CD8-positive, alpha-beta memory T cell (primary cell): Measurements from ENCODE around the gene L1CAM. TPM values are rescaled to one million over a fixed set of nuclear protein-coding genes. Genes with fewer than 3 reads are reported as not detected.

Experiments
- CTCF ChIA-PET: fragments of 350-600 bp; sonication (Branson Sonifier 250); formaldehyde crosslinking; loops from one replicate; lab custom pipeline; 2021; ENCODE audit warnings: antibody characterized with exemption; lab: Charles Lee
- POLR2A ChIA-PET: fragments of 350-600 bp; sonication (Branson Sonifier 250); formaldehyde crosslinking; loops from one replicate; lab custom pipeline; 2021; ENCODE audit warnings: antibody characterized with exemption; lab: Charles Lee
- DNase-seq, 5 donors: peaks; one replicate each; pipeline versions ENCODE4 v3.0.0 to v3.0.0-alpha.2; 2020 to 2022; ENCODE audit warnings: mixed read lengths in 1 of 5
- H3K27ac ChIP-seq: one replicate; pipeline ENCODE4 v1.7.0; 2013; ENCODE audit warnings: low read depth, mild to moderate bottlenecking, low read length, moderate library complexity
- H3K27me3 ChIP-seq: 2 replicates; pipeline ENCODE4 v1.7.0; 2013; ENCODE audit warnings: low read length, mild to moderate bottlenecking; ENCODE audit not compliant: insufficient read depth, poor library complexity, severe bottlenecking
- H3K36me3 ChIP-seq: 2 replicates; pipeline ENCODE4 v1.7.0; 2013; ENCODE audit warnings: mild to moderate bottlenecking, low read length, moderate library complexity; ENCODE audit not compliant: insufficient read depth
- H3K4me1 ChIP-seq: 2 replicates; pipeline ENCODE4 v1.7.0; 2013; ENCODE audit warnings: mild to moderate bottlenecking, low read length, moderate library complexity; ENCODE audit not compliant: insufficient read depth
- H3K4me3 ChIP-seq: 2 replicates; pipeline ENCODE4 v1.7.0; 2013; ENCODE audit warnings: mild to moderate bottlenecking, low read length
- H3K9me3 ChIP-seq: 2 replicates; pipeline ENCODE4 v1.7.0; 2013; ENCODE audit warnings: mild to moderate bottlenecking, low read length
- H3K27ac Mint-ChIP-seq, 8 donors: one replicate each; pipeline ENCODE4 v1.8.0; 2020 to 2021; ENCODE audit warnings: mixed read lengths in 8 of 8, mild to moderate bottlenecking in 6 of 8, inconsistent platforms in 3 of 8, moderate library complexity in 3 of 8
- H3K27me3 Mint-ChIP-seq, 2 donors: one replicate each; pipeline ENCODE4 v1.8.0; 2020 to 2021; ENCODE audit warnings: mixed read lengths in 2 of 2, mild to moderate bottlenecking in 1 of 2, moderate library complexity in 1 of 2
- H3K36me3 Mint-ChIP-seq, 3 donors: one replicate each; pipeline ENCODE4 v1.8.0; 2020 to 2021; ENCODE audit warnings: mixed read lengths in 3 of 3, inconsistent platforms in 1 of 3, mild to moderate bottlenecking in 1 of 3
- H3K4me1 Mint-ChIP-seq, 3 donors: one replicate each; pipeline ENCODE4 v1.8.0; 2020 to 2021; ENCODE audit warnings: mixed read lengths in 3 of 3, inconsistent platforms in 1 of 3, mild to moderate bottlenecking in 1 of 3
- H3K4me3 Mint-ChIP-seq, 7 donors: one replicate each; pipeline ENCODE4 v1.8.0; 2020 to 2021; ENCODE audit warnings: mixed read lengths in 7 of 7, mild to moderate bottlenecking in 6 of 7, moderate library complexity in 4 of 7, inconsistent platforms in 2 of 7
- H3K9me3 Mint-ChIP-seq, 5 donors: one replicate each; pipeline ENCODE4 v1.8.0; 2020 to 2022; ENCODE audit warnings: mixed read lengths in 5 of 5, mild to moderate bottlenecking in 3 of 5, moderate library complexity in 2 of 5, inconsistent platforms in 1 of 5
- polyA plus RNA-seq: library from polyadenylated mRNA; unstranded; fragments of 300-500 nt; fragmentation: Illumina TruSeq; gene quantifications from one replicate; pipeline ENCODE4 v1.2.3, GENCODE V29; 2021
- total RNA-seq, 2 experiments: library from RNA; stranded (reverse); gene quantifications; one replicate each; pipeline ENCODE4 v1.2.3, GENCODE V29; 2021

L1CAM gene
- total and polyA plus RNA-seq, 3 experiments from 2014 or later: 0.38 to 0.79 (median 0.62) TPM

GRCh38 chrX:153906126-153906917 lies 20.3 kb upstream of the L1CAM start:
- POLR2A ChIA-PET: interaction anchor here (0.8 to 2.9 kb wide), 6 partner anchors 16 to 112 kb away, joined by 3 to 21 read pairs (median 8); partner anchors contain the start of genes ARHGAP4, IDH3G, NAA10 and SSR4
- peak; percentile 24 to 66 (median 32) for DNase-seq
- H3K36me3 Mint-ChIP-seq: peaks cover 0 to 21% (median 0%) of the 10 kb centered on the region in 3 donors

DNA sequence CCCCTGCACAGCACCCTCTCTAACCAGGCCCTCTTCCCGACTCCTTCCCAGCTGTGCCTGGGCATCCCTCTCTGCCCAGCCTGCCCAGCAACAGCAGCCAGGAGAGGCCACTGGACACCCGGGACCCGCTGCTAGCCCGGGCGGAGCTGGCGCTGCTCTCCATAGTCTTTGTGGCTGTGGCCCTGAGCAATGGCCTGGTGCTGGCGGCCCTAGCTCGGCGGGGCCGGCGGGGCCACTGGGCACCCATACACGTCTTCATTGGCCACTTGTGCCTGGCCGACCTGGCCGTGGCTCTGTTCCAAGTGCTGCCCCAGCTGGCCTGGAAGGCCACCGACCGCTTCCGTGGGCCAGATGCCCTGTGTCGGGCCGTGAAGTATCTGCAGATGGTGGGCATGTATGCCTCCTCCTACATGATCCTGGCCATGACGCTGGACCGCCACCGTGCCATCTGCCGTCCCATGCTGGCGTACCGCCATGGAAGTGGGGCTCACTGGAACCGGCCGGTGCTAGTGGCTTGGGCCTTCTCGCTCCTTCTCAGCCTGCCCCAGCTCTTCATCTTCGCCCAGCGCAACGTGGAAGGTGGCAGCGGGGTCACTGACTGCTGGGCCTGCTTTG lies 19.6 kb upstream of the L1CAM start:
- DNase-seq: no peak
- peak overlapping the region in 7 of 8 donors; percentile 69 to 90 (median 87) for H3K27ac Mint-ChIP-seq
- ChIA-PET POLR2A (interaction anchor here (2.1 to 2.9 kb wide), 3 partner anchors 17 to 22 kb away, joined by 11 to 21 read pairs (median 15); partner anchors contain the start of gene ARHGAP4), CTCF (interaction anchor here (0.9 to 1.9 kb wide), 3 partner anchors 19 to 41 kb away, joined by 3 to 5 read pairs (median 3); no protein-coding TSS in a partner anchor)
- H3K27me3 Mint-ChIP-seq: peaks cover 0 to 2% of the 10 kb centered on the region in 2 donors
- Histone ChIP-seq H3K27me3 (no peaks in the 10 kb centered on the region), H3K9me3 (no peaks in the 10 kb centered on the region), H3K36me3 (no peaks in the 10 kb centered on the region), H3K4me3 (no peak overlapping the region), H3K27ac (no peak overlapping the region), H3K4me1 (peaks cover 33% of the 10 kb centered on the region)
- peaks cover 34 to 49% (median 42%) of the 10 kb centered on the region in 3 donors for H3K4me1 Mint-ChIP-seq
- H3K36me3 Mint-ChIP-seq: peaks cover 0 to 21% (median 0%) of the 10 kb centered on the region in 3 donors
- H3K9me3 Mint-ChIP-seq: peaks cover 0 to 2% (median 0%) of the 10 kb centered on the region in 5 donors
- H3K4me3 Mint-ChIP-seq: peak overlapping the region in 5 of 7 donors; percentile 38 to 84 (median 64)

More at GRCh38 chrX:153906126-153906917, 20.3 kb upstream of the L1CAM start:
- no peaks in the 10 kb centered on the region for H3K27me3 Mint-ChIP-seq
- H3K9me3 Mint-ChIP-seq: peaks cover 0 to 2% (median 0%) of the 10 kb centered on the region in 5 donors
- CTCF ChIA-PET: interaction anchor here (0.9 to 1.9 kb wide), 5 partner anchors 17 to 41 kb away, joined by 3 to 5 read pairs (median 3); no protein-coding TSS in a partner anchor
- H3K4me1 Mint-ChIP-seq: peaks cover 29 to 42% (median 34%) of the 10 kb centered on the region in 3 donors
- Histone ChIP-seq H3K27ac (no peak overlapping the region), H3K4me3 (no peak overlapping the region), H3K9me3 (no peaks in the 10 kb centered on the region), H3K27me3 (no peaks in the 10 kb centered on the region), H3K4me1 (peaks cover 28% of the 10 kb centered on the region), H3K36me3 (no peaks in the 10 kb centered on the region)
- H3K4me3 Mint-ChIP-seq: peak overlapping the region in 5 of 7 donors; percentile 20 to 84 (median 46)
- peak overlapping the region; percentile 16 to 90 (median 84) for H3K27ac Mint-ChIP-seq

GRCh38 chrX:153903991-153904957 lies 18.3 kb upstream of the L1CAM start, which contains the start of gene AVPR2:
AVPR2 (plus strand) TSS chrX:153904673; CDS start chrX:153905146, 473 bp downstream.
- no peaks in the 10 kb centered on the region for H3K9me3 ChIP-seq
- no peak within 1 kb of the TSS for H3K4me3 ChIP-seq
- Mint-ChIP-seq H3K27ac (peak within 1 kb of the TSS in 6 of 8 donors; percentile 43 to 82 (median 64)), H3K9me3 (peaks cover 0 to 2% (median 0%) of the 10 kb centered on the region in 5 donors), H3K36me3 (peaks cover 0 to 17% (median 0%) of the 10 kb centered on the region in 3 donors), H3K27me3 (peaks cover 0 to 3% of the 10 kb centered on the region in 2 donors), H3K4me3 (peak within 1 kb of the TSS; percentile 49 to 68 (median 62)), H3K4me1 (peaks cover 35 to 51% (median 44%) of the 10 kb centered on the region in 3 donors)
- ChIA-PET CTCF (no interaction called here), POLR2A (interaction anchor here (0.6 kb wide), 1 partner anchor 35 kb away, joined by 6 read pairs; no protein-coding TSS in a partner anchor)
- no peak for DNase-seq
- no peaks in the 10 kb centered on the region for H3K27me3 ChIP-seq
- H3K27ac ChIP-seq: no peak within 1 kb of the TSS
- H3K36me3 ChIP-seq: no peaks in the 10 kb centered on the region
- H3K4me1 ChIP-seq: peaks cover 35% of the 10 kb centered on the region

DNA sequence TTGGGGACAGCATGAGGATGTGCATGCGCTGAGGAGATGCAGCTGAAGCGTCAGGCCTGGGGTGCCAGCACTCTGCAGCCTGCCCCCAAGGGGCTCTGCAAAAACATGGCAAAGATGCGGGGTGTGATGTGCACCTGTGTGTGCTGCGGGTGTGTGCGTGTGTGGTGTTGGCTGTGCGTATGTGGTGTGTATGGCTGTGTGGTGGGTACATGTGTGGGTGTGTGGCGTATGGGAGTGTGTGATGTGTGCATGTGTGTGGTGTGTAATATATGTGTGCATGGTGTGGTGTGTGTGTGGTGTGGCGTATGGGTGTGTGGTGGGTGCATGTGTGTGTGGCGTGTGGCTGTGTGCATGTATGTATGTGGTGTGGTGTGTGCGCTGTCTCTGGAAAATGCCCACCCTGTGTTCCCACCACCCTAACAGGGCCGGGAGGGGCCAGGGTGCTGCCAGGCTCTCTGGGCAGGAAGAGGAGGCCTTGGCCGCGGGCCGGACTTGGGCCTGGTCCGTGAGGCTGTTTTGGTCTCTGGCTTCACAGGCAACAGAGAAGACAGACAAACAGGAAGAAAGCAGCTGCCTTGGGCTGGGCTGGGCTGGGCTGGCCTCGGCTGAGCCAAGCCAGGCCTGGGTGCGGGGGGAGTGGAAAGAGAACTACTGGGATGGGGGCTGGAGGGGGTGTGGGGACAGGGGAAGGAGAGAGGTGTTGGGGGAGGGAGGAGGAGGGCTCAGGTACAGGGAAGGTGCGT lies 17.4 kb upstream of the L1CAM start:
- peaks cover 35 to 51% (median 44%) of the 10 kb centered on the region in 3 donors for H3K4me1 Mint-ChIP-seq
- peaks cover 0 to 3% of the 10 kb centered on the region in 2 donors for H3K27me3 Mint-ChIP-seq
- peaks cover 35% of the 10 kb centered on the region for H3K4me1 ChIP-seq
- H3K9me3 Mint-ChIP-seq: peaks cover 0 to 1% (median 0%) of the 10 kb centered on the region in 5 donors
- no peak overlapping the region for H3K27ac ChIP-seq
- H3K4me3 ChIP-seq: no peak overlapping the region
- no peaks in the 10 kb centered on the region for H3K27me3 ChIP-seq
- CTCF ChIA-PET: no interaction called here
- no peaks in the 10 kb centered on the region for H3K36me3 ChIP-seq
- no peaks in the 10 kb centered on the region for H3K9me3 ChIP-seq
- POLR2A ChIA-PET: interaction anchor here (0.6 kb wide), 1 partner anchor 36 kb away, joined by 6 read pairs; no protein-coding TSS in a partner anchor
- DNase-seq: no peak
- H3K36me3 Mint-ChIP-seq: peaks cover 0 to 11% (median 0%) of the 10 kb centered on the region in 3 donors
- peak overlapping the region; percentile 41 to 76 (median 64) for H3K4me3 Mint-ChIP-seq
- peak overlapping the region in 5 of 8 donors; percentile 43 to 82 (median 52) for H3K27ac Mint-ChIP-seq

DNA sequence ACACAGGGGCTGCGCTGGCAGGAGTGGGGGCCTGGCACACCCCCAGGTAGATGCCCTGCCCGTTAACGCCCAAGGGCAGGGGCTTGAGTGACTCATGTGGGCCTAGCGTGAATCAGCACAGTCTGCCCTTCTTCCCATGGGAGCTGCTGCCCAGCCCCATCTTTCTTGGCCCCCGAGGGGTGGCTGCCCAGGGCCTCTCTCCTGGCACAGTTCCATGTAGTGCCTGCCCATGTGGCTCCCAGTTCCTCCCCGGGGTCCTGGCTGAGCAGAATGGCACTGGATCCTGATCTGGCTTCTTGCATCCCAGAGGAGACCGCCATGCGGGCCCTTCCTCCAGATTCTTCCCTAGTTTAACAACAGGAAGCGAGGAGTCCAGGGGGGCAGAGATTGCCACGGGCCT lies 16.4 kb upstream of the L1CAM start:
- Histone ChIP-seq H3K4me3 (no peak overlapping the region), H3K4me1 (peaks cover 35% of the 10 kb centered on the region), H3K27ac (no peak overlapping the region), H3K27me3 (no peaks in the 10 kb centered on the region), H3K36me3 (no peaks in the 10 kb centered on the region), H3K9me3 (no peaks in the 10 kb centered on the region)
- CTCF ChIA-PET: no interaction called here
- no peak for DNase-seq
- Mint-ChIP-seq H3K27ac (no peak overlapping the region), H3K9me3 (peaks cover 0 to 1% (median 0%) of the 10 kb centered on the region in 5 donors), H3K36me3 (peaks cover 0 to 5% (median 0%) of the 10 kb centered on the region in 3 donors), H3K4me1 (peaks cover 35 to 51% (median 44%) of the 10 kb centered on the region in 3 donors), H3K27me3 (peaks cover 0 to 3% of the 10 kb centered on the region in 2 donors), H3K4me3 (peak overlapping the region in 1 of 7 donors; percentile 44)
- POLR2A ChIA-PET: no interaction called here

- peaks cover 35% of the 10 kb centered on the region for H3K4me1 ChIP-seq
- Mint-ChIP-seq H3K36me3 (peaks cover 0 to 2% (median 0%) of the 10 kb centered on the region in 3 donors), H3K27me3 (peaks cover 0 to 4% of the 10 kb centered on the region in 2 donors), H3K27ac (peak overlapping the region in 5 of 8 donors; percentile 8 to 96 (median 64)), H3K4me1 (peaks cover 35 to 51% (median 44%) of the 10 kb centered on the region in 3 donors), H3K9me3 (peaks cover 0 to 1% (median 0%) of the 10 kb centered on the region in 5 donors), H3K4me3 (peak overlapping the region in 2 of 7 donors; percentile 37 to 73)
- DNase-seq: no peak
- H3K27me3 ChIP-seq: no peaks in the 10 kb centered on the region
- H3K36me3 ChIP-seq: no peaks in the 10 kb centered on the region
- POLR2A ChIA-PET: no interaction called here
- no peaks in the 10 kb centered on the region for H3K9me3 ChIP-seq
- no peak overlapping the region for H3K4me3 ChIP-seq
- H3K27ac ChIP-seq: no peak overlapping the region
- CTCF ChIA-PET: interaction anchor here (1.7 kb wide), 1 partner anchor 45 kb away, joined by 8 read pairs; no protein-coding TSS in a partner anchor
These were observed 15.8 kb upstream of the L1CAM start for GRCh38 chrX:153901753-153902140.
